ENCODE results near the gene P2RX5. TPM values are rescaled to one million over a fixed set of nuclear protein-coding genes. Genes with fewer than 3 reads are reported as not detected.

P2RX5 gene
- total RNA-seq, 1 experiment from 2014 or later, result 8.8 TPM

DNA sequence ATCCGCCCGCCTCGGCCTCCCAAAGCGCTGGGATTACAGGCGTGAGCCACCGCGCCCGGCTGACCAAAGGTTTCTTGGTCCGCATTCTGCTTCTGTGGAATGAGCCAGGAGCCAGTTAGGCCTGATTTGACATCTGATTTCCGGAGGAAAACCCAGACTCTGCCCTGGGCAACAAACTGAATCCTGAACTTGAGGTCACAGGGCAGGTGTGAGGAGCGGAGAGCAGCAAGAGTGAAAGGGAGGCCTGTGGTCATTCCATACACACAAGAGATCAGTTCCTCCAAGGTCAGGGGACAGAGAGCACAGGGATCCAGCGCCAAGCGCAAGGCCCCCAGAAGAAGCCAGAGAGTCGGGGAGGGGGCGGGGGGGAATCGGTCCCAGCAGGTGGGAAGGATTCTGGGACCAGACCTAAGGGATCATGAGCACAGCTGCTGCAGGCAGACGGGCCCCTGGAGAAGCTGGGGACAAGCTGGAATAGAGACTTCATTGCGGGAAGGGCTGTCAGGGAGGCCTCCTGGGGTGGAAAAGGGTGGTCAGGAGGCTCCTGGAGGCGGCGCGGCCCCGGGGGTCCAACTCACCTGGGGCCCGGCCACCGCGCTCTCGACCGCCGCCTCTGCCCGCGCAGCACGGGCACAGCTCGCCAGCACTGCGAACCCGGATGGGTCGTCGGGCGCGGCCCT lies 60.3 kb downstream of the P2RX5 start (continued):
- TF ChIP-seq, protein P1, sequence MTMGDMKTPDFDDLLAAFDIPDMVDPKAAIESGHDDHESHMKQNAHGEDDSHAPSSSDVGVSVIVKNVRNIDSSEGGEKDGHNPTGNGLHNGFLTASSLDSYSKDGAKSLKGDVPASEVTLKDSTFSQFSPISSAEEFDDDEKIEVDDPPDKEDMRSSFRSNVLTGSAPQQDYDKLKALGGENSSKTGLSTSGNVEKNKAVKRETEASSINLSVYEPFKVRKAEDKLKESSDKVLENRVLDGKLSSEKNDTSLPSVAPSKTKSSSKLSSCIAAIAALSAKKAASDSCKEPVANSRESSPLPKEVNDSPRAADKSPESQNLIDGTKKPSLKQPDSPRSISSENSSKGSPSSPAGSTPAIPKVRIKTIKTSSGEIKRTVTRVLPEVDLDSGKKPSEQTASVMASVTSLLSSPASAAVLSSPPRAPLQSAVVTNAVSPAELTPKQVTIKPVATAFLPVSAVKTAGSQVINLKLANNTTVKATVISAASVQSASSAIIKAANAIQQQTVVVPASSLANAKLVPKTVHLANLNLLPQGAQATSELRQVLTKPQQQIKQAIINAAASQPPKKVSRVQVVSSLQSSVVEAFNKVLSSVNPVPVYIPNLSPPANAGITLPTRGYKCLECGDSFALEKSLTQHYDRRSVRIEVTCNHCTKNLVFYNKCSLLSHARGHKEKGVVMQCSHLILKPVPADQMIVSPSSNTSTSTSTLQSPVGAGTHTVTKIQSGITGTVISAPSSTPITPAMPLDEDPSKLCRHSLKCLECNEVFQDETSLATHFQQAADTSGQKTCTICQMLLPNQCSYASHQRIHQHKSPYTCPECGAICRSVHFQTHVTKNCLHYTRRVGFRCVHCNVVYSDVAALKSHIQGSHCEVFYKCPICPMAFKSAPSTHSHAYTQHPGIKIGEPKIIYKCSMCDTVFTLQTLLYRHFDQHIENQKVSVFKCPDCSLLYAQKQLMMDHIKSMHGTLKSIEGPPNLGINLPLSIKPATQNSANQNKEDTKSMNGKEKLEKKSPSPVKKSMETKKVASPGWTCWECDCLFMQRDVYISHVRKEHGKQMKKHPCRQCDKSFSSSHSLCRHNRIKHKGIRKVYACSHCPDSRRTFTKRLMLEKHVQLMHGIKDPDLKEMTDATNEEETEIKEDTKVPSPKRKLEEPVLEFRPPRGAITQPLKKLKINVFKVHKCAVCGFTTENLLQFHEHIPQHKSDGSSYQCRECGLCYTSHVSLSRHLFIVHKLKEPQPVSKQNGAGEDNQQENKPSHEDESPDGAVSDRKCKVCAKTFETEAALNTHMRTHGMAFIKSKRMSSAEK (CRISPR knock-in tag; IDR thresholded peaks at IDR 0.05; ENCODE audit: borderline replicate concordance), result no peak
- TF ChIP-seq, protein P2, sequence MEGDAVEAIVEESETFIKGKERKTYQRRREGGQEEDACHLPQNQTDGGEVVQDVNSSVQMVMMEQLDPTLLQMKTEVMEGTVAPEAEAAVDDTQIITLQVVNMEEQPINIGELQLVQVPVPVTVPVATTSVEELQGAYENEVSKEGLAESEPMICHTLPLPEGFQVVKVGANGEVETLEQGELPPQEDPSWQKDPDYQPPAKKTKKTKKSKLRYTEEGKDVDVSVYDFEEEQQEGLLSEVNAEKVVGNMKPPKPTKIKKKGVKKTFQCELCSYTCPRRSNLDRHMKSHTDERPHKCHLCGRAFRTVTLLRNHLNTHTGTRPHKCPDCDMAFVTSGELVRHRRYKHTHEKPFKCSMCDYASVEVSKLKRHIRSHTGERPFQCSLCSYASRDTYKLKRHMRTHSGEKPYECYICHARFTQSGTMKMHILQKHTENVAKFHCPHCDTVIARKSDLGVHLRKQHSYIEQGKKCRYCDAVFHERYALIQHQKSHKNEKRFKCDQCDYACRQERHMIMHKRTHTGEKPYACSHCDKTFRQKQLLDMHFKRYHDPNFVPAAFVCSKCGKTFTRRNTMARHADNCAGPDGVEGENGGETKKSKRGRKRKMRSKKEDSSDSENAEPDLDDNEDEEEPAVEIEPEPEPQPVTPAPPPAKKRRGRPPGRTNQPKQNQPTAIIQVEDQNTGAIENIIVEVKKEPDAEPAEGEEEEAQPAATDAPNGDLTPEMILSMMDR (IDR thresholded peaks at IDR 0.05), result no peak
- TF ChIP-seq SMAD3 (CRISPR knock-in tag; IDR thresholded peaks at IDR 0.05; ENCODE audit: borderline replicate concordance), result 0 out of 2 replicates have a peak, but pooled peaks have one; percentile 46

DNA sequence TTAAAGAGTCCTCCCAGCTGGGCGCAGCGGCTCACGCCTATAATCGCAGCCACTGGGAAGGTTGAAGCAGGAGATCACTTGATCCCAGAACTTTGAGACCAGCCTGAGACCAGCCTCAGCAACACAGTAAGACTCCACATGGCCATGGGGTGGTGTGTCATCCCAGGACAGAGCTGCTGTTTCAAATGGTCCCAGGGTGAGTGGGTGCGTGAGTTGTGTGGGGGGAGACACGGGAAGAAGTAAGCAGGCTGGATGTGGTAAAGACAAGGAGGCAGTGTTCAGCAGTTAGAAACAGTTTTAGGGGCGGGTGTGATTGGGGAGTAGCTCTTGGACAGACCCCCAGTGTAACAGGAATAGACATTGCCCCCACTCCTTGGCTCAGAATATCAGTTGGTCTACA lies 63.7 kb downstream of the P2RX5 start:
- H3K4me3 Mint-ChIP-seq, result no peak overlapping the region
- POLR2A ChIA-PET, result interaction anchor here (0.6 kb wide), 1 partner anchor 1403 kb away, joined by 4 read pairs; the partner anchor contains the start of gene SLC52A1
- TF ChIP-seq, protein P3, sequence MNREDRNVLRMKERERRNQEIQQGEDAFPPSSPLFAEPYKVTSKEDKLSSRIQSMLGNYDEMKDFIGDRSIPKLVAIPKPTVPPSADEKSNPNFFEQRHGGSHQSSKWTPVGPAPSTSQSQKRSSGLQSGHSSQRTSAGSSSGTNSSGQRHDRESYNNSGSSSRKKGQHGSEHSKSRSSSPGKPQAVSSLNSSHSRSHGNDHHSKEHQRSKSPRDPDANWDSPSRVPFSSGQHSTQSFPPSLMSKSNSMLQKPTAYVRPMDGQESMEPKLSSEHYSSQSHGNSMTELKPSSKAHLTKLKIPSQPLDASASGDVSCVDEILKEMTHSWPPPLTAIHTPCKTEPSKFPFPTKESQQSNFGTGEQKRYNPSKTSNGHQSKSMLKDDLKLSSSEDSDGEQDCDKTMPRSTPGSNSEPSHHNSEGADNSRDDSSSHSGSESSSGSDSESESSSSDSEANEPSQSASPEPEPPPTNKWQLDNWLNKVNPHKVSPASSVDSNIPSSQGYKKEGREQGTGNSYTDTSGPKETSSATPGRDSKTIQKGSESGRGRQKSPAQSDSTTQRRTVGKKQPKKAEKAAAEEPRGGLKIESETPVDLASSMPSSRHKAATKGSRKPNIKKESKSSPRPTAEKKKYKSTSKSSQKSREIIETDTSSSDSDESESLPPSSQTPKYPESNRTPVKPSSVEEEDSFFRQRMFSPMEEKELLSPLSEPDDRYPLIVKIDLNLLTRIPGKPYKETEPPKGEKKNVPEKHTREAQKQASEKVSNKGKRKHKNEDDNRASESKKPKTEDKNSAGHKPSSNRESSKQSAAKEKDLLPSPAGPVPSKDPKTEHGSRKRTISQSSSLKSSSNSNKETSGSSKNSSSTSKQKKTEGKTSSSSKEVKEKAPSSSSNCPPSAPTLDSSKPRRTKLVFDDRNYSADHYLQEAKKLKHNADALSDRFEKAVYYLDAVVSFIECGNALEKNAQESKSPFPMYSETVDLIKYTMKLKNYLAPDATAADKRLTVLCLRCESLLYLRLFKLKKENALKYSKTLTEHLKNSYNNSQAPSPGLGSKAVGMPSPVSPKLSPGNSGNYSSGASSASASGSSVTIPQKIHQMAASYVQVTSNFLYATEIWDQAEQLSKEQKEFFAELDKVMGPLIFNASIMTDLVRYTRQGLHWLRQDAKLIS (CRISPR knock-in tag; IDR thresholded peaks at IDR 0.05; ENCODE audit: borderline replicate concordance), result no peak
- TF ChIP-seq EMX1 (CRISPR knock-in tag; IDR thresholded peaks at IDR 0.05), result no peak
- TF ChIP-seq SP1 (CRISPR knock-in tag; conservative IDR thresholded peaks at IDR 0.05), result no peak
- TF ChIP-seq, protein P4, sequence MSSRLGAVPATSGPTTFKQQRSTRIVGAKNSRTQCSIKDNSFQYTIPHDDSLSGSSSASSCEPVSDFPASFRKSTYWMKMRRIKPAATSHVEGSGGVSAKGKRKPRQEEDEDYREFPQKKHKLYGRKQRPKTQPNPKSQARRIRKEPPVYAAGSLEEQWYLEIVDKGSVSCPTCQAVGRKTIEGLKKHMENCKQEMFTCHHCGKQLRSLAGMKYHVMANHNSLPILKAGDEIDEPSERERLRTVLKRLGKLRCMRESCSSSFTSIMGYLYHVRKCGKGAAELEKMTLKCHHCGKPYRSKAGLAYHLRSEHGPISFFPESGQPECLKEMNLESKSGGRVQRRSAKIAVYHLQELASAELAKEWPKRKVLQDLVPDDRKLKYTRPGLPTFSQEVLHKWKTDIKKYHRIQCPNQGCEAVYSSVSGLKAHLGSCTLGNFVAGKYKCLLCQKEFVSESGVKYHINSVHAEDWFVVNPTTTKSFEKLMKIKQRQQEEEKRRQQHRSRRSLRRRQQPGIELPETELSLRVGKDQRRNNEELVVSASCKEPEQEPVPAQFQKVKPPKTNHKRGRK (CRISPR knock-in tag; IDR thresholded peaks at IDR 0.05; ENCODE audit: borderline replicate concordance), result no peak
- no peak for TF ChIP-seq ZNF396 (CRISPR knock-in tag; IDR thresholded peaks at IDR 0.05; ENCODE audit: borderline replicate concordance)
- TF ChIP-seq ZBTB21 (CRISPR knock-in tag; IDR thresholded peaks at IDR 0.05; ENCODE audit: borderline replicate concordance), result no peak
- no peak for TF ChIP-seq FOXK1 (CRISPR knock-in tag; IDR thresholded peaks at IDR 0.05)
- no peak for TF ChIP-seq SOX15 (CRISPR knock-in tag; IDR thresholded peaks at IDR 0.05)
- TF ChIP-seq IRF2 (CRISPR knock-in tag; IDR thresholded peaks at IDR 0.05; ENCODE audit: borderline replicate concordance, low read depth), result no peak
- TF ChIP-seq, protein P5, sequence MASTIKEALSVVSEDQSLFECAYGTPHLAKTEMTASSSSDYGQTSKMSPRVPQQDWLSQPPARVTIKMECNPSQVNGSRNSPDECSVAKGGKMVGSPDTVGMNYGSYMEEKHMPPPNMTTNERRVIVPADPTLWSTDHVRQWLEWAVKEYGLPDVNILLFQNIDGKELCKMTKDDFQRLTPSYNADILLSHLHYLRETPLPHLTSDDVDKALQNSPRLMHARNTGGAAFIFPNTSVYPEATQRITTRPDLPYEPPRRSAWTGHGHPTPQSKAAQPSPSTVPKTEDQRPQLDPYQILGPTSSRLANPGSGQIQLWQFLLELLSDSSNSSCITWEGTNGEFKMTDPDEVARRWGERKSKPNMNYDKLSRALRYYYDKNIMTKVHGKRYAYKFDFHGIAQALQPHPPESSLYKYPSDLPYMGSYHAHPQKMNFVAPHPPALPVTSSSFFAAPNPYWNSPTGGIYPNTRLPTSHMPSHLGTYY (CRISPR knock-in tag; IDR thresholded peaks at IDR 0.05), result no peak
- no peak for TF ChIP-seq ZNF416 (CRISPR knock-in tag; IDR thresholded peaks at IDR 0.05)
- TF ChIP-seq MXD4 (CRISPR knock-in tag; IDR thresholded peaks at IDR 0.05; ENCODE audit: borderline replicate concordance), result no peak
- TF ChIP-seq, protein P6, sequence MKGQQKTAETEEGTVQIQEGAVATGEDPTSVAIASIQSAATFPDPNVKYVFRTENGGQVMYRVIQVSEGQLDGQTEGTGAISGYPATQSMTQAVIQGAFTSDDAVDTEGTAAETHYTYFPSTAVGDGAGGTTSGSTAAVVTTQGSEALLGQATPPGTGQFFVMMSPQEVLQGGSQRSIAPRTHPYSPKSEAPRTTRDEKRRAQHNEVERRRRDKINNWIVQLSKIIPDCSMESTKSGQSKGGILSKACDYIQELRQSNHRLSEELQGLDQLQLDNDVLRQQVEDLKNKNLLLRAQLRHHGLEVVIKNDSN (CRISPR knock-in tag; IDR thresholded peaks at IDR 0.05), result no peak
- TF ChIP-seq, protein P7, sequence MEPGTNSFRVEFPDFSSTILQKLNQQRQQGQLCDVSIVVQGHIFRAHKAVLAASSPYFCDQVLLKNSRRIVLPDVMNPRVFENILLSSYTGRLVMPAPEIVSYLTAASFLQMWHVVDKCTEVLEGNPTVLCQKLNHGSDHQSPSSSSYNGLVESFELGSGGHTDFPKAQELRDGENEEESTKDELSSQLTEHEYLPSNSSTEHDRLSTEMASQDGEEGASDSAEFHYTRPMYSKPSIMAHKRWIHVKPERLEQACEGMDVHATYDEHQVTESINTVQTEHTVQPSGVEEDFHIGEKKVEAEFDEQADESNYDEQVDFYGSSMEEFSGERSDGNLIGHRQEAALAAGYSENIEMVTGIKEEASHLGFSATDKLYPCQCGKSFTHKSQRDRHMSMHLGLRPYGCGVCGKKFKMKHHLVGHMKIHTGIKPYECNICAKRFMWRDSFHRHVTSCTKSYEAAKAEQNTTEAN (CRISPR knock-in tag; IDR thresholded peaks at IDR 0.05), result no peak

More for the DNA sequence above, 63.7 kb downstream of the P2RX5 start:
- Mint-ChIP-seq H3K9me3 (no peaks in the 10 kb centered on the region), H3K4me1 (peaks cover 10% of the 10 kb centered on the region), H3K27ac (no peak overlapping the region; the same call in 1 of the 2 replicates), H3K36me3 (peaks cover 28% of the 10 kb centered on the region), H3K27me3 (ENCODE audit: low read depth) (no peaks in the 10 kb centered on the region)
- no peak for ATAC-seq
- DNase-seq (ENCODE audit: low spot score), result no peak
- CTCF ChIA-PET, result interaction anchor here (1.1 kb wide), 1 partner anchor 50 kb away, joined by 3 read pairs; no protein-coding TSS in a partner anchor

All from WTC11 (cell line).